ENCODE data around the gene KLHL6.
A peak's percentile ranks its signal among the peaks of the same experiment; 100 is the strongest.
"Not testable (repeated sequence)": the region's sequence is repeated elsewhere in the genome, so short reads cannot be mapped to it uniquely, and the experiment has no call there.

Gene KLHL6

DNA sequence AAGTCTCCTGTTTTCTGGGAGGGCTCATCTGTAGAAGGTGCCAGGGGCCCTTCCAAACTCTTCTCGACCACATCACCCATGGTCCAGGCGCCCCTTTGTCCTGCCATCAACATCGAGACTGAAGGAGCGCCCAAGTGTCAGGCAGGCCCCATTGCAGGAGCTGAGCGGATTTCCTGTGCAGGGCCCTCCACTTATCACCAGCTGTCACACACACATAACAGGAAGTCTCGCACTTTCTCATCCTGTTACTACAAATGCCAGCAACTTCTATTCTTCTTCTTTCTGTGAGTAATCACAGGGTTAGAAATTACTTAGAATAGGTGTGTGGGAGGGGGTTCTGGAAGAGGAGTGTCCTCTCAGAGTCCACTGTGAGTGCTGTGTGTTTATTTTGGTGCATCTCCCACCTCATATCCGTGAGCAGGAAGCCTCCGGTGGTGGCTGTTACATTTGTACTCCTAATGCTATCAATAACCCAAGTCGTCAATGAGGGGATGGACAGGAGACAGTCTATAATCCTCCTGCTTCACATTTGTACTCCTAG is at the start of gene KLHL6:
Gene KLHL6 (minus strand): TSS at position 166 of the 541 bp plus-strand sequence. CDS start 53 bp downstream, at position 113.
- DNase-seq (ENCODE audit: low spot score) = no peak

DNA sequence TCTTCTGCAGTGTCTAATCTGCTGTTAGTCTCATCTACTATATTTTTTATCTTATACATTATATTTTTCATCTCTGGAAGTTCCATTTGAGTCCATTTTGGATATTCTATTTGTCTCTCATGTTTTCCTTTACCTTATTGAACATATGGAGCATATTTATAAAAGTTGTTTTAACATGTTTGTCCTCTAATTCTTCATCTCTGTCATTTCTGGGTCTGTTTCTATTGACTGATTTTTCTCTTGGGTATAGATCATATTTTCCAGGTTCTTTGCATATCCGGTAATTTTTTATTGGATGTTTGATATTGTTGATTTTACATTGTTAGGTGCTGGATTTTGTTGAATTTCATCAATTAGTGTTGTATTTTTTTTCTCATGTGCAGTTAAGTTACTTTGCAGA is 42.5 kb upstream of the KLHL6 start:
- no peak for DNase-seq (ENCODE audit: low spot score)

- no peak for DNase-seq (ENCODE audit: low spot score)
Measured at GRCh38 chr3:183594636-183595035, 39.1 kb upstream of the KLHL6 start.

GRCh38 chr3:183592821-183593220 is 37.3 kb upstream of the KLHL6 start:
- DNase-seq (ENCODE audit: low spot score) = no peak

DNA sequence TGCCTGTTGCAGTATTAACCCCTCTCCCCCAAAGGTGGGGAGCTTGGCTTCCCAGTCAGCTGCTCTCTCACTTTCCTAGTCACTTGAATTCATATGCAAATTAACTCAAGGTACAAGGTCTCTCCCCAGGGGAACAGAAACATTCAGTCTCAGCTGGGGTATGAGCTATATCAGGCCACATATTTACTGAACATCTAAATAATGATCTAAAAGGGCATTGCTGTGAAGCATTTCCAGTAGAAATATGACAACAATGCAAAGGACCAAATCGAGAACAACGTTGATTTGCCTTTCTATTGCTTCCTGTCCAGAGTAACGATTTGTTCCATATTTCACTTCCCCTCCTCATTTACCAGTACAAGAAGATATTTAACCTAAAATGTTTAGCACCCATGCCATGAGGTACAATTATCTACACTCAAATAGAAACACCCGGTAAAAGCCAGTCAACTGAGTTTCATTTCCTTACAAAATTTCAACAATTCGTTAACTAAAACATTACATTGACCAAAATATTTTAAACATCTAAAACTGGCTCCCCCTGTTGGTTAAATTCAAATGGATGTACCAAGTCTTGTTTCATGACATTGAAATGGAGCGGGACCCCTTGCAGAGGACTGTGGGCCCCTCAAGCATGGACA is 36.5 kb upstream of the KLHL6 start:
- peak; percentile 45 for DNase-seq (ENCODE audit: low spot score)

GRCh38 chr3:183590442-183590841 is 34.9 kb upstream of the KLHL6 start:
- peak; percentile 31 for DNase-seq (ENCODE audit: low spot score)

- no peak for DNase-seq (ENCODE audit: low spot score)
Measured at GRCh38 chr3:183587336-183587735, 31.8 kb upstream of the KLHL6 start.

- no peak for DNase-seq (ENCODE audit: low spot score)
Measured at GRCh38 chr3:183586477-183586876, 31.0 kb upstream of the KLHL6 start.

GRCh38 chr3:183584914-183585280 is 29.4 kb upstream of the KLHL6 start:
- no peak for DNase-seq (ENCODE audit: low spot score)

DNA sequence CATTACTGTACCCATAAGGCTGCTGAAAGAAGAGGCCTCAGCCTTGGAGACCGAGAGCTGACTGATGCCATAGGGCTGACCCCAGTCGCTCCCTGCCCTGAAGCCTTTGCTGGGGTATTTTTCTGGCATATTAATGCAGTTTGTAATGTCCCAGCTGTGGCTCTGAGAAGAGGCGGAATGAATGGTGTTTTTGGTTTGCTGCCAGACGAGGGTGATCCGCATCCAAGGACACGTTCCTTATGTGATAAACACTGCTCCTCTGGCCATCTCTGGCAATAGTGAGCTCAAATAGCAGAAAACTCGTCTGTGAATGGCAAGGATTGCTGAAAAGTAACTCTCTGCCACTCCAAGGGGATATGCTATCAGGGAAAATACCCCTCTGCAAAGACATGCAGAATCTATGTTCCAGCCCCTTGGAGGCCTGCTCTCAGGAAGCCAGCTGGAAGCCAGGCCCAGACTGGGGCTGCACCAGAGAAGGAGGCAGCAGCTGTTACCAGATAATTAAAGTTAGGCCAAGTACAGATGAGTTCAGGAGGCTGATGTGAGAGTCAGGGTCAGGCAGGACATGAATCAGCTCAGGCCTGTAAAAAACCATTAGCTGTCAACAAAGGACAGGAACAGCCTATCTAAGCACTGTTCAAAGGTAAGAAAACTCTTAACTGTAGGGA is 28.9 kb upstream of the KLHL6 start:
- DNase-seq (ENCODE audit: low spot score) = no peak

- no peak for DNase-seq (ENCODE audit: low spot score)
Measured at GRCh38 chr3:183583331-183584245, 28.1 kb upstream of the KLHL6 start.

DNA sequence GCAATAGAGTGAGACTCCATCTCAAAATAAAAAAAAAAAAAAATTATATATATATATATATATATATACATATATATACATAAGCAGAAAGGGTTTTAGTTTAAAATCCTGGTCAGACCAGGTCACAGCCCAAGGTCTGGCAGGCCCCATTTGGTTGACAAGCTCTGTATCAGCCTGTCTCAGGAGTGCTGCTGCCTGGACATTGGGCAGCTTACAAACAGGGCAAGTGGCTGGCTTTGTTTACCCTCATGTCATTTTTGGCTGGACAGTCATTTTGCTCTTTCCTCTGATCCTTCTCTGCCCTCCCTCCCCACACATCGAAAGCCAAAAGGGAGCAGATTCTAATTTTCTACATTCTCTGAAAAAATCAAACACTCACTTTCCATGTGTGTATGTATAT is 26.7 kb upstream of the KLHL6 start:
- no peak for DNase-seq (ENCODE audit: low spot score)

GRCh38 chr3:183581496-183582155 is 26.1 kb upstream of the KLHL6 start:
- DNase-seq (ENCODE audit: low spot score) = no peak

DNA sequence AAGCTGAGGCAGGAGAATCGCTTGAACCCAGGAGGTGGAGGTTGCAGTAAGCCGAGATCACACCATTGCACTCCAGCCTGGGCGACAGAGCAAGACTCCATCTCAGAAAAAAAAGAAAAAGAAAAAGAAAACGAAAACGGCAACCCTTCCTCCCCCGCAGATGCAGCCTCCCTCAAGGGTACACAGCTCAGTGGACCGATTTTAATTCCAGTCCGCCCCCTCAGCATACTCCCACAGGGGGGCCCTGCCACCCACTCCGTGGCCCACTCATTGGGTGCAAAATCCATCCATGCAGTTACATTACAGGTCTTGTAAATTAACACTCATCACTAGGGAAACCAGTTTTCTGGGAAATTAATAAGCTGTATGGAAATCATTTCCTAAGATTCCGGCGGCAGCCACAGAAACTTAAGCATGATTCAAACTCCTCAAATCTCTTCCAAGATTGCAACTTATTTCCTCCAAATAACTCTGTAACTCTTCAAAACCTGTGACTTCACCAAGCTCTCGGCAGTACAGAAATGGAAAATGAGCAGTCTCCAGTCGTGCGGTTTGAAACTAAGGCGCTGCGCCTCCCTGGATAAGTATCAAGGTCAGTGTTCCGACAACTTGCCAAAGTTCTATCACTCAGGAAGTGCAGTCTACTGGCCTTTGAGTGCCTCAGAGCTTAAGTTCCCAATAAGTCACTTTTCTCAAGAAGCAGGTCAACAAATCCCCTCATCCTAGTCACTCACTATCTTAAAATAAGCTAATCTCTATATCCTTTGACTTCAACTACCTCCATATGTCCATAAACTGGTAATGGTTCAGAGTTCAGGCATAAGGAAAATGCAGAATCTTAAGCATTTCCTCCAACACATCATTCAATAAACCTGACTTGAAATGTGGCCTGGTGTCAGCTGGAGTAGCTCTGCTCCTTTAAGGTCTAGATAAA is 24.7 kb upstream of the KLHL6 start:
- no peak for DNase-seq (ENCODE audit: low spot score)

- DNase-seq (ENCODE audit: low spot score) = no peak
Measured at GRCh38 chr3:183578179-183578578, 22.7 kb upstream of the KLHL6 start.

- DNase-seq (ENCODE audit: low spot score) = no peak
Measured at GRCh38 chr3:183577346-183577745, 21.8 kb upstream of the KLHL6 start.

DNA sequence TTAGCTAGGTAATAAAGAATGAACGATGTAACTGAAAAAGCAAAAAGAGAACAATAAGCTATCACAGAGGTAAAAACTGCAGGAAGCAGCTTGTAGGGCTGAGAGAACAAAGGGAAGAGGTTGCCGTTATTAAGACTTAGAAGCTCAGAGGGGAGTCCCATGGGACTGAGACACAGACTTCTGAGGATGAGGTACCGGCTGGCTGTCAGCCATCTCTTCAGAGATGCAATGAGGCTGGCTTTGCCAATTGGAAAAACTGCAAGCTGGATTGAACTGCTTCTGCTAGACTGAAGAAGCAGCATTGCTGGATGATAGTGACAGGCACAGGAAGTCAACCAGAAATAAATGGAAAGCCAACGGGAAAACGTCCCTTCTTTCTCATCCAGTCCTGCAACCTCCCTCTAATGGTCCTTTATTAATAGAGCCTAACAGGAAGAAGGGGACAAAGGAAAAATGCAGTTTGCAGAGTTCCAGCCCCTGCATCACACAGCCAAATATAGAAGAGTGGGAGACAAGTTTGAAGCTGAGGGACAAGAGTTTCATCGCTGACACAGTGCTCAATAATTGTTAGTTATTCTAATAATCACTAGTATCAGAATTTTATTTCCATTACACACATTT is 21.1 kb upstream of the KLHL6 start:
- DNase-seq (ENCODE audit: low spot score) = no peak

DNA sequence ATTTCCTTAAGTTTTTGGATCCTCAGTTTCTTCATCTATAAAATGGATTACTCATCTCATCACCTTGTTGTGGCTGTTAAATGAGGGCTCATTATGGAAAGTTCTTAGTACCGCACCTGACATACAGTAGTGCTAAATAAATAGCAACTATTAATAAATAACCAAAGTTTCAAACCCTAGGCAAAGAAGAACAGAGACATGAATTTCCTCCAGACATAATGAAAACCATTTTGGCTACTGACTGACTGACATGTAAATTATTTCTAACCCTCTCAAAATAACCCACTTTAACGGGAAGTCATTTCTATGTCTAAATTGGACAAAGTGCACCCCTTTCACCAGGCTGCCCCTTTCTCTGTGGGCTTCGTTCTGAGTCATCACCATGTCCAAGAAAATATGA is 17.4 kb upstream of the KLHL6 start:
- DNase-seq (ENCODE audit: low spot score) = no peak

- DNase-seq (ENCODE audit: low spot score) = not testable (repeated sequence)
Measured at GRCh38 chr3:183570191-183570590, 14.7 kb upstream of the KLHL6 start.

DNA sequence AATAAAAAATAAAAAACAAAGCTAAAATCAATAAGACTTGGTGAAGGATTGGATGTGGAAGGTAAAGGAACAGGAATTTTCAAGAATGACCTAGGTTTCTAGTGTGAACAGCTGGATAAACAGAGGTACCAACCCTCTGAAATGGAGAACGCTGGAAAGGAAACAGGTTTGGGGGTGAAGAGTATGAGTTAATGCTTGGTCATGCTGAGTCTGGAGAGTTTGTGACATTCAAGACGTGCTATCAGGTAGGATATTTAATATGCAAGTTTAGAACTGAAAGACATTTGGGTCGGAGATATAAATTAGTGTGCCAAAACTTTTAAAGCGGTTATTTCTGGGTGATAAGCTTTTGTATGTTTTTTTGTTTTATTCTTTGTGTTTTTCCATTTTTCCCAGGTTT is 11.4 kb upstream of the KLHL6 start:
- DNase-seq (ENCODE audit: low spot score) = no peak

DNA sequence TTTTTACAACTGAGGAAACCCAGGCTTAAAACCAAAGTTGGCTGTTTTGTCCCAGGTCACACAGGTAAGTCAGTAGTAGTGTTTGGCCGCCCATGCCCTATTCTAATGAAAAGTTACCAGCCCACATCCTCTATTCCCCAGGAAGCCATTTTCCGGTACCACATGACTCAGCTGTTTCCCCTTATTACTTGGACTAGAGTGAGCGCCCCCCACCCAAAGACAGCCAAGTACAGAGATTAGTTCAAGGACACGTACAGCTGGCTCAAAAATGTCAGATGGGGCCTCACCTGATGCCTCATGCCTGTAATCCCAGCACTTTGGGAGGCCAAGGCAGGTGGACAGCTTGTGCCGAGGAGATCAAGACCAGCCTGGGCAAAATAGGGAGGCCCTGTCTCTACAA is 8.5 kb upstream of the KLHL6 start:
- no peak for DNase-seq (ENCODE audit: low spot score)

Data from iPS-NIHi11 (cell line).